ENCODE results near the gene ITPK1.

Gene ITPK1

GRCh38 chr14:93044556-93044955 lies 71.2 kb downstream of the ITPK1 start:
- no peak for DNase-seq (ENCODE audit: low spot score)

- no peak for DNase-seq (ENCODE audit: low spot score)
Observed at GRCh38 chr14:93044121-93044520, 71.6 kb downstream of the ITPK1 start.

GRCh38 chr14:93042968-93043940 lies 72.5 kb downstream of the ITPK1 start:
- DNase-seq (ENCODE audit: low spot score): peak; percentile 76

- DNase-seq (ENCODE audit: low spot score): no peak
Observed at GRCh38 chr14:93041830-93042229, 73.9 kb downstream of the ITPK1 start.

- no peak for DNase-seq (ENCODE audit: low spot score)
Observed at GRCh38 chr14:93040982-93041381, 74.7 kb downstream of the ITPK1 start.

GRCh38 chr14:93040443-93040842 lies 75.3 kb downstream of the ITPK1 start:
- no peak for DNase-seq (ENCODE audit: low spot score)

GRCh38 chr14:93039649-93040315 lies 75.9 kb downstream of the ITPK1 start:
- DNase-seq (ENCODE audit: low spot score): no peak

- DNase-seq (ENCODE audit: low spot score): no peak
Observed at GRCh38 chr14:93037351-93037750, 78.4 kb downstream of the ITPK1 start.

GRCh38 chr14:93036652-93037345 lies 78.9 kb downstream of the ITPK1 start:
- DNase-seq (ENCODE audit: low spot score): no peak

- no peak for DNase-seq (ENCODE audit: low spot score)
Observed at GRCh38 chr14:93035917-93036651, 79.6 kb downstream of the ITPK1 start.

GRCh38 chr14:93035585-93035916 lies 80.2 kb downstream of the ITPK1 start:
- DNase-seq (ENCODE audit: low spot score): no peak

GRCh38 chr14:93034671-93034994 lies 81.1 kb downstream of the ITPK1 start:
- no peak for DNase-seq (ENCODE audit: low spot score)

- DNase-seq (ENCODE audit: low spot score): no peak
Observed at GRCh38 chr14:93033983-93034670, 81.6 kb downstream of the ITPK1 start.

GRCh38 chr14:93033084-93033982 lies 82.4 kb downstream of the ITPK1 start:
- no peak for DNase-seq (ENCODE audit: low spot score)

GRCh38 chr14:93032421-93032936 lies 83.2 kb downstream of the ITPK1 start:
- no peak for DNase-seq (ENCODE audit: low spot score)

GRCh38 chr14:93031505-93032315 lies 84.0 kb downstream of the ITPK1 start:
- DNase-seq (ENCODE audit: low spot score): no peak

- no peak for DNase-seq (ENCODE audit: low spot score)
Observed at GRCh38 chr14:93030761-93031160, 85.0 kb downstream of the ITPK1 start.

- no peak for DNase-seq (ENCODE audit: low spot score)
Observed at GRCh38 chr14:93029911-93030508, 85.7 kb downstream of the ITPK1 start.

- no peak for DNase-seq (ENCODE audit: low spot score)
Observed at GRCh38 chr14:93029417-93029816, 86.3 kb downstream of the ITPK1 start.

Measured in HuH-7 (cell line).